ENCODE data around the gene PHKB. TPM values are rescaled to one million over a fixed set of nuclear protein-coding genes. Genes with fewer than 3 reads are reported as not detected.

The PHKB gene
- polyA plus RNA-seq, 4 donors: 66.9 to 91.6 (median 79.5) TPM

- no peak for DNase-seq (ENCODE audit: low read depth in 4 of 4, low spot score in 3 of 4)
Observed at GRCh38 chr16:47719713-47720112, 258.6 kb downstream of the PHKB start.

- DNase-seq (ENCODE audit: low read depth in 4 of 4, low spot score in 3 of 4): no peak
Observed at GRCh38 chr16:47721006-47721637, 260.0 kb downstream of the PHKB start.

DNA sequence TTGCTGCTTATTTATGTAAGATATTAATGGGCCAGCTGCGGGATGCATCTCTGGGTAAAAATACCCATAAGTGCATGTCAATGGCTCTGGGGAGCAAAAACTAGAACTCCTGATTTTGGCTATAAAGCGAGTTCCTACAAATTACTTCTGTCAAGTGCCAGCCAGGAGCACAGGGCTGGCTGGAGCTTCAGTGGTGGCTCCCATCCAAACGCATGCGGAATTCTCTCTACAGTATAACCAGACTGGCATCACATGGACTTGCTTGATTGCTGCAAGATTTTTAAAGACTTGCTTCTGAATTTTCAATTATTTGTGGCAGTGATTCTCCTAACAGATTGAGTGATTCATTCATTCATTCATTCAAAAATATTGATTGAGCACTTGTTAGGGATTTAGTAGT is 260.9 kb downstream of the PHKB start:
- no peak for DNase-seq (ENCODE audit: low read depth in 4 of 4, low spot score in 3 of 4)

DNA sequence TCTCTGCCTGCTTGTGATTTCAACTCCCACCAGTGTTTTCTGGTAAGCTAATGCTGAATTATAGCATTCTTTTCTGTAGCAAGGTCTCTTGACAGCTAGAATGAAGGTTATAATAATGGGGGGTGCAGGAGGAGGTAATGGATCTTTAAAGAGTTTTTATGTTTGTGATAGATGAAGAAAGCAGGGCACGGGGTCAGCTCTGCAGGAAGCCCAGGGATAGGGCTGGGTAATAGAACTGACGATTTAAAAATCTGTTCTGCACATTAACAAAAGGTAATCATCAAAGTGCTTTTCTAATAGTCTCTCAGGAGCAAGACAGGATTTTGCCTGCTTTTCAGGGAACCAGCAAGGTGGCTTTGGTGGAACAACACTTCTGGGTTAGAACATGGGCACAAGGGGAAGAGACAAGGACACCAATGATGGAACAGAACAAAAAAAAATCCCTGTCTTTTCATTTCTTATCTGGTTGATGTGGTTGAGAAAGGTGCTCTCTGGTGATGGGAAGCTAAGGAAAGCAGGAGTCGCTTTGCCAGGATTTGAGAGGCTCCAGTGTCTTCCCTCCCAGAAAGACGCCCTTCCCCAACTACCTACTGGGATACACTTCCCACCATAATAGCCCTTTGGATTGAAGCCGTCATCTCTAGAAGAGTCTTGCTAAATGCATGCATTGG is 263.1 kb downstream of the PHKB start:
- no peak for DNase-seq (ENCODE audit: low read depth in 4 of 4, low spot score in 3 of 4)

DNA sequence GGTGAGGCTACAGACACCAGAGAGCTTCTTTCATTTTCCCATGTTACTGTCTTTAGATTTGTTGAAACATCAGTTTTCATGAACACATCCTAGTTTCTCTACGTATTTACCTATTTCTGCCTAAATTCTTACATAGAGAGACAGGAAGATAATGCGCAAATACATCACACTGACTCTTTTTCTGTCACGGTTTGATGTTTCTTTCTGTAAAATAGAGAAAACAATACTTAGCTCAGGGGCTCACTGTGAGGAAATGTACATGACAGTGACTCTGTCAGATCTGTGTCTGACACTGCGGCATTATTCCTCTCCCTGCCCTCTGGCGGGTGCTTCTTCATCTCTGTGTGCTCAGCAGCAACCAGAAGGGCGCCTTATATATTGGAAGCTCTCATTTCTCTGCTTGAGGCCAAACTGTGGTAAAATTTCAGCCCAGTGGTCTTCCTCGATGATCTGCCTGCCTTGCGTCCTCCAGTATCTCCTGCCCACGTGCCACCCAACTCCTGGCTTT is 264.1 kb downstream of the PHKB start:
- DNase-seq (ENCODE audit: low read depth in 4 of 4, low spot score in 3 of 4): no peak

DNA sequence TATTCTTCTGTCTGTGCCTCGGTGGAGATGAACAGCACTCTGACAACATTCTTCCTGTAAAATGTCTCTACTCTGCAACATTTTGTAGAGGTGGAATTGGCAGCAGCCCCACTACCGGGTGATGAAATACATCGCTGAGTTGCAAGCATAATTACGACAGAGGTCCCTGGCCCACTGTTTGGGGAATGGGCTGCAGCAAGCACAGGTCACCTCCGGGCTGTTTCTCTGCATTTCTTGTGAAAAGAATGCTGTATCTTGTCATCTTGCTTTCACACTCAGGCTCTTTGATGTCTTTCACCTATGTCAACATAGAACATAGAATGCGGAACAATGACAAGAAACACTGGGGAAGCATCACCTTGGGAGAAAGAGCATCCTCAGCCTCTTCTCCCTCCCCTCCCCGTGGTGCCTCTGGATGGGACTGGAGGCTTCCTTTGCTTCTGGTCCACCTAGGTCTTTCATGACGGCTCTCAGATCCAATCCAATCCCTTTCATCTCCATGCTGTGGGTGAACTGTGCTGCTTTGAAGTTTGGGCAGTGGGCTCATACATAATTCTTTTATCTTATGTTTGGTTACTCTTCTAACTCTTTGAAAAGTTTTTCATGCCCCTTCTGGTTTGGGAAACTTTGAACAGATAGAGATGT is 265.0 kb downstream of the PHKB start:
- no peak for DNase-seq (ENCODE audit: low read depth in 4 of 4, low spot score in 3 of 4)

DNA sequence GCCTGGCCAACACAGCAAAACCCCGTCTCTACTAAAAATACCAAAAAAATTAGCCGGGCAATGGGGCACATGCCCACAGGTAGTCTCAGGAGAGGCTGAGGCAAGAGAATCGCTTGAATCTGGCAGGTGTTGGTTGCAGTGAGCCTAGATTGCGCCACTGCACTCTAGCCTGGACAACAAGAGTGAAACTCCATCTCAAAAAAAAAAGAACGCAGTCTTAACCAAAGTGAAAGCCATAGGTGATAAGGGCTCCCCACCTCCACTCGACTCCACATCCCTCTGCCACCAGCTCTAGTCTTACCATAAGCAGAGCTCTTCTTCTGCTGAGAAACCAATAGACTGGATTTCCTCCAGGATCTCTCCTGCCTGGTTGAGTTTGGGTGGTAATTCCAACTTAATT is 266.0 kb downstream of the PHKB start:
- DNase-seq (ENCODE audit: low read depth in 4 of 4, low spot score in 3 of 4): no peak

GRCh38 chr16:47728205-47728604 is 267.1 kb downstream of the PHKB start:
- no peak for DNase-seq (ENCODE audit: low read depth in 4 of 4, low spot score in 3 of 4)

GRCh38 chr16:47729701-47730100 is 268.6 kb downstream of the PHKB start:
- no peak for DNase-seq (ENCODE audit: low read depth in 4 of 4, low spot score in 3 of 4)

- DNase-seq (ENCODE audit: low read depth in 4 of 4, low spot score in 3 of 4): no peak
Observed at GRCh38 chr16:47731252-47731651, 270.1 kb downstream of the PHKB start.

DNA sequence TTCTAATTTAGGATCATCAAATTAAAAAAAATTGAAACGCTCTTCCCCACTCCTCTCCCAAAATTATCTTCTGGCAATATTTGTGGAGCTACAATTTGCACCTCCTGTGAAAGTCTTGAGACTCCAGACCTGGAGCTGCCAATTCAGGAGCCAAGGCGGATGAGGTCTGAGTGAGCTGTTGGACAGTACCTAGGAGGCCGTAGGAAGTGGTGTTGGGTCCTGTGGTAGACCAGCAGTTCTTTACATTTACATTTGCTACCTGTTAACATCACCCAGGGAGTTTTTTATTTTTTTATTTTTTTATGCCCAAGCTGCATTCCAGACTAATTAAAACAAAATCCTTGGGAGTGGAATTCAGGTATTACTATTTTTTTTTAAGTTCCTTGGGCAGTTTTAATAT is 271.0 kb downstream of the PHKB start:
- no peak for DNase-seq (ENCODE audit: low read depth in 4 of 4, low spot score in 3 of 4)

DNA sequence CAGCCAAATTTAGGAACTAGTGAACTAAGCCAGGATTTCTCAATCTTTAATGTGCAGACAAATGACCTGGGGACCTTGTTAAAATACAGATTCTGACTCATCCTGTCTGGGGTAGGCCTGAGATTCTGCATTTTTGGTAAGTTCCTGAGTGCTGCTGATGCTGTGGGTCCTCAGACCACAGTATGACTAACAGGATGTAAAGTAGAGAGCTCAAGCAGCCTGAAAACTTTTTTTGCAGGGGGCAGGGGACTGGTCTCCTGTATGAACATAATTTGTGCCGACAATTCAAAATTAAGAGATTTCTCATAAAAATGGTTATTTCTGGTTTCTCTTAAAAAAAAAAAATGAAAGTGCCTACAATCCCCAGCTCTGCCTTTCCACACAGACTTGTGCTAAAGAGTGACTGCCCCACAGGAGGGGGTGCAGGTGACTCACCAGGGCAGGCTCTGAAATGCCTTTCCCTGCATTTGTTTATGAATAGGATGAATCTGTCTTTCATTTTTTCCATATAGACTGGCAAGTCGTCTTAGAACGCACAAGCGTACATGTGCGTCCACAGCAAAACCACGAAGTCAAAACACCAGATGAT is 271.5 kb downstream of the PHKB start:
- no peak for DNase-seq (ENCODE audit: low read depth in 4 of 4, low spot score in 3 of 4)

GRCh38 chr16:47734081-47734857 is 273.1 kb downstream of the PHKB start:
- DNase-seq (ENCODE audit: low read depth in 4 of 4, low spot score in 3 of 4): no peak

GRCh38 chr16:47734987-47735594 is 274.0 kb downstream of the PHKB start:
- DNase-seq (ENCODE audit: low read depth in 4 of 4, low spot score in 3 of 4): no peak

- DNase-seq (ENCODE audit: low read depth in 4 of 4, low spot score in 3 of 4): no peak
Observed at GRCh38 chr16:47750371-47750770, 289.2 kb downstream of the PHKB start.

Other genes with a start within 250 kb of the PHKB start
- 100 to 1,000 TPM; 109 to 145 (median 129) TPM for gene ITFG1, start 268 bp upstream of the PHKB start, polyA plus RNA-seq (ENCODE audit: insufficient read length in 4 of 4)